Gastroesophageal sphincter (tissue), 4 donors: ENCODE measurements around the gene SLCO1B1. TPM values are rescaled to one million over a fixed set of nuclear protein-coding genes. Genes with fewer than 3 reads are reported as not detected.
"Not testable (repeated sequence)": the region's sequence is repeated elsewhere in the genome, so short reads cannot be mapped to it uniquely, and the experiment has no call there.

ENCODE experiments used
- ATAC-seq: fragments of 150-250 bp; one replicate; pipeline ENCODE4 v1.9.1; 2016; ENCODE audit warnings: mild to moderate bottlenecking, moderate library complexity
- H3K27ac ChIP-seq, 4 donors: fragments of 200-600 bp; sonication (generic) in 3 of 4; 1 replicate in 3 of 4; 2 replicates in 1 of 4; pipeline ENCODE4 v1.5.1; 2016 to 2019
- H3K27me3 ChIP-seq: fragments of 200-600 bp; sonication (generic); one replicate; pipeline ENCODE4 v1.5.1; 2019
- H3K36me3 ChIP-seq, 2 donors: fragments of 200-600 bp; sonication (generic); one replicate each; pipeline ENCODE4 v1.5.1; 2019; ENCODE audit warnings: control low read depth in 1 of 2
- H3K4me1 ChIP-seq, 3 donors: fragments of 200-600 bp; sonication (generic); 1 replicate in 2 of 3; 2 replicates in 1 of 3; pipeline ENCODE4 v1.5.1; 2016 to 2019; ENCODE audit warnings: control low read depth in 2 of 3
- H3K4me3 ChIP-seq, 2 donors: fragments of 200-600 bp; sonication (generic); one replicate each; pipeline ENCODE4 v1.5.1; 2019; ENCODE audit warnings: mild to moderate bottlenecking in 1 of 2, moderate library complexity in 1 of 2
- H3K9me3 ChIP-seq, 3 donors: fragments of 200-600 bp; sonication (generic); one replicate each; pipeline ENCODE4 v1.5.1; 2017 to 2019; ENCODE audit warnings: control low read depth in 2 of 3
- CTCF ChIP-seq, 4 experiments: fragments of 200-600 bp in 2 of 4; fragments of 450-650 bp in 2 of 4; sonication (generic) in 1 of 4; IDR thresholded peaks; one replicate each; pipeline ENCODE4 v1.5.1; 2017 to 2019; ENCODE audit warnings: antibody characterized with exemption in 4 of 4, mild to moderate bottlenecking in 2 of 4, moderate library complexity in 2 of 4
- EP300 ChIP-seq: sonication (generic); formaldehyde crosslinking; IDR thresholded peaks from one replicate; pipeline ENCODE4 v1.6.1; 2017; ENCODE audit warnings: antibody characterized with exemption, mild to moderate bottlenecking
- POLR2A ChIP-seq, 2 donors: fragments of 450-650 bp; IDR thresholded peaks; one replicate each; pipeline ENCODE4 v1.6.1; 2017; ENCODE audit warnings: antibody characterized with exemption in 2 of 2, mild to moderate bottlenecking in 2 of 2, moderate library complexity in 1 of 2
- POLR2AphosphoS5 ChIP-seq: sonication (generic); formaldehyde crosslinking; IDR thresholded peaks from one replicate; pipeline ENCODE4 v1.6.1; 2017; ENCODE audit warnings: antibody characterized with exemption
- WGBS, 2 donors: methylation state at CpG; one replicate each; pipeline ENCODE4 v1.1.5; 2018; ENCODE audit warnings: low coverage in 1 of 2; 5-methylcytosine and 5-hydroxymethylcytosine counted together
- total RNA-seq, 4 donors: library from RNA; depleted of rRNA; stranded (reverse); fragments of >200 nt; gene quantifications; one replicate each; pipeline ENCODE4 v1.1.0, GENCODE V29; 2016

Gene SLCO1B1
- total RNA-seq, 4 donors from 2014 or later: not detected

GRCh38 chr12:21118760-21119159, 12.2 kb upstream of the SLCO1B1 start:
- Histone ChIP-seq H3K27ac (no peak overlapping the region), H3K9me3 (no peaks in the 10 kb centered on the region), H3K36me3 (no peaks in the 10 kb centered on the region), H3K4me3 (no peak overlapping the region), H3K27me3 (no peaks in the 10 kb centered on the region), H3K4me1 (no peaks in the 10 kb centered on the region)
- no peak for ATAC-seq
- WGBS, 2 donors: 50% methylated on average over 1 of the region's 1 CpG
- TF ChIP-seq CTCF (IDR thresholded peaks at IDR 0.05) (no peak), POLR2AphosphoS5 (no peak), EP300 (no peak), POLR2A (IDR thresholded peaks at IDR 0.05) (no peak)

GRCh38 chr12:21129351-21129750, 1.6 kb upstream of the SLCO1B1 start:
- no peak for ATAC-seq

GRCh38 chr12:21129906-21130305, 1.1 kb upstream of the SLCO1B1 start:
- H3K27me3 ChIP-seq: no peaks in the 10 kb centered on the region
- H3K27ac ChIP-seq: no peak overlapping the region
- no peaks in the 10 kb centered on the region for H3K4me1 ChIP-seq
- TF ChIP-seq POLR2AphosphoS5 (no peak), CTCF (IDR thresholded peaks at IDR 0.05) (no peak), EP300 (no peak), POLR2A (IDR thresholded peaks at IDR 0.05) (no peak)
- no peaks in the 10 kb centered on the region for H3K9me3 ChIP-seq
- H3K4me3 ChIP-seq: no peak overlapping the region
- 18 to 38% methylated on average over 1 of the region's 1 CpG for WGBS, 2 donors
- no peak for ATAC-seq
- no peaks in the 10 kb centered on the region for H3K36me3 ChIP-seq

More at GRCh38 chr12:21129351-21129750, 1.6 kb upstream of the SLCO1B1 start:
- Histone ChIP-seq H3K36me3 (no peaks in the 10 kb centered on the region), H3K4me1 (no peaks in the 10 kb centered on the region), H3K27me3 (no peaks in the 10 kb centered on the region), H3K9me3 (no peaks in the 10 kb centered on the region), H3K4me3 (no peak overlapping the region), H3K27ac (no peak overlapping the region)
- 67 to 85% methylated on average over 3 of the region's 3 CpGs for WGBS, 2 donors
- TF ChIP-seq POLR2A (IDR thresholded peaks at IDR 0.05) (no peak), POLR2AphosphoS5 (no peak), CTCF (IDR thresholded peaks at IDR 0.05) (no peak), EP300 (no peak)

- WGBS, 2 donors: 93% methylated on average over 5 of the region's 14 CpGs; no CpG with 5 or more reads in 1 of the 2 donors
- ATAC-seq, H3K9me3 ChIP-seq: not testable (repeated sequence)
Measured at GRCh38 chr12:21137318-21137999, 6.5 kb downstream of the SLCO1B1 start.

GRCh38 chr12:21138016-21138415, 7.0 kb downstream of the SLCO1B1 start:
- 79 to 90% methylated on average over 2 of the region's 2 CpGs for WGBS, 2 donors
- no peak for ATAC-seq
- Histone ChIP-seq H3K4me1 (no peaks in the 10 kb centered on the region), H3K27me3 (no peaks in the 10 kb centered on the region), H3K9me3 (peaks cover 0 to 8% (median 0%) of the 10 kb centered on the region in 3 donors), H3K27ac (no peak overlapping the region), H3K36me3 (no peaks in the 10 kb centered on the region), H3K4me3 (no peak overlapping the region)
- TF ChIP-seq CTCF (IDR thresholded peaks at IDR 0.05) (no peak), POLR2A (IDR thresholded peaks at IDR 0.05) (no peak), EP300 (no peak), POLR2AphosphoS5 (no peak)

More at GRCh38 chr12:21137318-21137999, 6.5 kb downstream of the SLCO1B1 start:
- H3K4me3 ChIP-seq, H3K4me1 ChIP-seq, H3K36me3 ChIP-seq, H3K27me3 ChIP-seq, H3K27ac ChIP-seq: not testable (repeated sequence)
